NB4 (cell line): ENCODE measurements around the gene SPRTN.

Experiments
- DNase-seq: peaks from one replicate; pipeline ENCODE4 v3.0.0; 2010; ENCODE audit warnings: low read depth
- H3K4me3 ChIP-seq: one replicate; pipeline ENCODE4 v1.5.1; 2011; ENCODE audit warnings: mild to moderate bottlenecking, low read depth, low read length, moderate library complexity
- CTCF ChIP-seq: IDR thresholded peaks from one replicate; pipeline ENCODE4 v1.5.1; 2012; ENCODE audit warnings: low read depth, low read length
- MYC ChIP-seq: IDR thresholded peaks from 2 replicates; pipeline ENCODE4 v1.6.1; 2011; ENCODE audit warnings: low read depth, low read length
- POLR2A ChIP-seq: IDR thresholded peaks from 2 replicates; pipeline ENCODE4 v1.6.1; 2011; ENCODE audit warnings: mild to moderate bottlenecking; ENCODE audit not compliant: insufficient read length; ENCODE audit errors: extremely low read depth
- TF ChIP-seq, protein P1 (sequence below): IDR thresholded peaks from 2 replicates; pipeline ENCODE4 v1.6.1; 2011; ENCODE audit warnings: low read depth, low read length

Gene SPRTN

DNA sequence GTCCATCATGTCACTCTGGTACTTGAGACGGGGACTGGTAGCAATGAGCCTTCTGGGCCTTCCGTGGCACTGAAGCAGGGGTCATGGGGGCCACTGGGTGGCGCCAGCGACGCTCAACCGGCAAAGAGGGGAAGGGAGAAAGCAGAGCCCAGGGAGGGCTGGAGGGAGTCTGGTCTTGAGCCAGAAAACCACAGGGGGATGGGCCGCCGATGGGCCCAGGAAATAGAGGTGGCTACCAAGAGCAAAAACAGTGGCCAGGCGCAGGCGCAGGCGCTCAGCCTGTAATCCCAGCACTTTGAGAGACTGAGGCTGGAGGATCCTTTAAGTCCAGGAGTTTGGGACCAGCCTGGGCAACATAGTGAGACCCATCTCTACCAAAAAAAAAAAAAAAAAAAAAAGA is 22.2 kb upstream of the SPRTN start:
- peak; percentile 77 for TF ChIP-seq CTCF
- no peak for TF ChIP-seq POLR2A
- H3K4me3 ChIP-seq: no peak overlapping the region
- DNase-seq: peak; percentile 65

- DNase-seq: no peak
- TF ChIP-seq POLR2A: no peak
- TF ChIP-seq, protein P1, sequence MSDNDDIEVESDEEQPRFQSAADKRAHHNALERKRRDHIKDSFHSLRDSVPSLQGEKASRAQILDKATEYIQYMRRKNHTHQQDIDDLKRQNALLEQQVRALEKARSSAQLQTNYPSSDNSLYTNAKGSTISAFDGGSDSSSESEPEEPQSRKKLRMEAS: no peak
- TF ChIP-seq MYC: no peak
- TF ChIP-seq CTCF: no peak
- no peak overlapping the region for H3K4me3 ChIP-seq
Measured at GRCh38 chr1:231317306-231318014, 20.6 kb upstream of the SPRTN start.

- DNase-seq: no peak
- H3K4me3 ChIP-seq: no peak overlapping the region
- no peak for TF ChIP-seq POLR2A
- no peak for TF ChIP-seq MYC
- no peak for TF ChIP-seq CTCF
- TF ChIP-seq, protein P1: no peak
Measured at GRCh38 chr1:231318015-231318355, 20.1 kb upstream of the SPRTN start.

DNA sequence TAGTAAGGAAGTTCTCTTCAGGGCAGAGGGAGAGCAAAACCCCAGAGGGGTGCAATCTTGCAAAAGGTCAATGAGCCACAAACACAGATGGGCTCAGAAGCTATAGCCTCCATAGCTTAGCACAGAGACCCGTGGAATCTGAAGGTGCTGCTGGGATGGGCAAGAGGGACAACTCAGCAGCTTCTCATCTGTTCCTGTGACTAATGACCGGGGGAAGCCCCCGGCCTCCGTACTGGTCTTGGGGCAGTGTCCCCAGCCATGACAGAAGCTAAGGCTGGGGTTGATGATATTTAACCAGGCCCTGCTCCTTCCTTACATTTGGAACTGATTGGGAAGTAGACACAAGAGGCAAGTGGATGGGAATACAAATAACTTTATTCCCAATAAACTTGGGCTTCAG is 19.5 kb upstream of the SPRTN start:
- DNase-seq: no peak
- H3K4me3 ChIP-seq: no peak overlapping the region
- TF ChIP-seq MYC: no peak
- no peak for TF ChIP-seq CTCF
- TF ChIP-seq, protein P1: no peak
- TF ChIP-seq POLR2A: no peak

GRCh38 chr1:231319080-231319479 is 19.0 kb upstream of the SPRTN start:
- TF ChIP-seq MYC (no peak), CTCF (no peak), POLR2A (no peak)
- TF ChIP-seq, protein P1: no peak
- H3K4me3 ChIP-seq: no peak overlapping the region
- no peak for DNase-seq

GRCh38 chr1:231322880-231323530 is 15.1 kb upstream of the SPRTN start:
- TF ChIP-seq, protein P1: no peak
- no peak for TF ChIP-seq POLR2A
- peak; percentile 12 for TF ChIP-seq CTCF
- no peak for DNase-seq
- no peak overlapping the region for H3K4me3 ChIP-seq
